Right atrium auricular region (tissue), 2 donors: ENCODE data around the gene TRIM63. TPM values are rescaled to one million over a fixed set of nuclear protein-coding genes. Genes with fewer than 3 reads are reported as not detected.

Experiments used
- DNase-seq: peaks from one replicate; pipeline ENCODE4 v3.0.0-alpha.2; 2019; ENCODE audit warnings: low spot score
- H3K27ac ChIP-seq, 2 donors: fragments of 200-600 bp; sonication (generic); 1 replicate in 1 of 2; 2 replicates in 1 of 2; pipeline ENCODE4 v1.5.1; 2016 to 2019
- H3K27me3 ChIP-seq, 2 donors: fragments of 200-600 bp; sonication (generic); one replicate each; pipeline versions ENCODE4 v1.5.1 to v1.6.0; 2017 to 2019
- H3K36me3 ChIP-seq: fragments of 200-600 bp; sonication (generic); one replicate; pipeline ENCODE4 v1.5.1; 2016
- H3K4me1 ChIP-seq, 2 donors: fragments of 200-600 bp; sonication (generic); one replicate each; pipeline versions ENCODE4 v1.5.1 to v1.6.0; 2017 to 2019
- H3K4me3 ChIP-seq, 2 donors: fragments of 200-600 bp; sonication (generic); 1 replicate in 1 of 2; 2 replicates in 1 of 2; pipeline ENCODE4 v1.5.1; 2017 to 2019; ENCODE audit warnings: mild to moderate bottlenecking in 1 of 2, moderate library complexity in 1 of 2
- H3K9me3 ChIP-seq, 2 donors: fragments of 200-600 bp; sonication (generic); one replicate each; pipeline ENCODE4 v1.5.1; 2019
- total RNA-seq, 2 donors: library from RNA; depleted of rRNA; stranded (reverse); fragments of >200 nt; gene quantifications; one replicate each; pipeline ENCODE4 v1.1.0, GENCODE V29; 2016
- TF ChIP-seq, protein P1 (sequence below), 2 donors: fragments of 200-600 bp; sonication (generic); IDR thresholded peaks; one replicate each; pipeline ENCODE4 v1.5.1; 2019; ENCODE audit warnings: antibody characterized with exemption in 2 of 2

Gene TRIM63
- total RNA-seq, 2 donors from 2014 or later, result 118 to 151 TPM

GRCh38 chr1:26014179-26014578 lies 53.3 kb downstream of the TRIM63 start:
- no peaks in the 10 kb centered on the region for H3K9me3 ChIP-seq
- no peak overlapping the region for H3K27ac ChIP-seq
- TF ChIP-seq, protein P1, sequence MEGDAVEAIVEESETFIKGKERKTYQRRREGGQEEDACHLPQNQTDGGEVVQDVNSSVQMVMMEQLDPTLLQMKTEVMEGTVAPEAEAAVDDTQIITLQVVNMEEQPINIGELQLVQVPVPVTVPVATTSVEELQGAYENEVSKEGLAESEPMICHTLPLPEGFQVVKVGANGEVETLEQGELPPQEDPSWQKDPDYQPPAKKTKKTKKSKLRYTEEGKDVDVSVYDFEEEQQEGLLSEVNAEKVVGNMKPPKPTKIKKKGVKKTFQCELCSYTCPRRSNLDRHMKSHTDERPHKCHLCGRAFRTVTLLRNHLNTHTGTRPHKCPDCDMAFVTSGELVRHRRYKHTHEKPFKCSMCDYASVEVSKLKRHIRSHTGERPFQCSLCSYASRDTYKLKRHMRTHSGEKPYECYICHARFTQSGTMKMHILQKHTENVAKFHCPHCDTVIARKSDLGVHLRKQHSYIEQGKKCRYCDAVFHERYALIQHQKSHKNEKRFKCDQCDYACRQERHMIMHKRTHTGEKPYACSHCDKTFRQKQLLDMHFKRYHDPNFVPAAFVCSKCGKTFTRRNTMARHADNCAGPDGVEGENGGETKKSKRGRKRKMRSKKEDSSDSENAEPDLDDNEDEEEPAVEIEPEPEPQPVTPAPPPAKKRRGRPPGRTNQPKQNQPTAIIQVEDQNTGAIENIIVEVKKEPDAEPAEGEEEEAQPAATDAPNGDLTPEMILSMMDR (IDR thresholded peaks at IDR 0.05), result no peak
- no peak for DNase-seq
- H3K27me3 ChIP-seq, result no peaks in the 10 kb centered on the region
- no peaks in the 10 kb centered on the region for H3K36me3 ChIP-seq
- no peak overlapping the region for H3K4me3 ChIP-seq
- H3K4me1 ChIP-seq, result peaks cover 0 to 17% of the 10 kb centered on the region in 2 donors

- Histone ChIP-seq H3K4me3 (no peak overlapping the region), H3K9me3 (no peaks in the 10 kb centered on the region), H3K36me3 (no peaks in the 10 kb centered on the region), H3K4me1 (peaks cover 0 to 16% of the 10 kb centered on the region in 2 donors), H3K27me3 (no peaks in the 10 kb centered on the region), H3K27ac (no peak overlapping the region)
- TF ChIP-seq, protein P1 (IDR thresholded peaks at IDR 0.05), result no peak
- no peak for DNase-seq
Measured at GRCh38 chr1:26012864-26013263, 54.6 kb downstream of the TRIM63 start.

DNA sequence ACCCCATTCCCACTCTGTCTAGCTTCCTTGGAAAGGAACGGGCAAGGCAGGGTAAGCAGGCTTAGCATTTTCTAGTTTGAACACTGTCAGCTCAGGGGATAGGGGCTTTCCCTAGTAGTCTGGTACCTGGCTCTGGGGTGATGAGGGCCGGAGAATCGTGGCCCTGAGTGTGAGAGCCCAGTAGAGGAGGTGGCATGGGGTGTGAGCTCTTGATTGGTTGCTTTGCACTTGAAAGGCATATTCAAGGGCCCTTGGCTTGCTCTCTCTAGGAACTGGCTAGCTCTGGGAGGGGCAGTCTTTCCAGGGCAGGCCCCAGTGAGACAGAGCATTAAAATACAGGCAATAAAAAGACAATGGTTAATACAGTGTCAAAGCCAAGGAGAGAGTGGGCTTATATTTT lies 56.6 kb downstream of the TRIM63 start:
- no peak overlapping the region for H3K27ac ChIP-seq
- no peaks in the 10 kb centered on the region for H3K9me3 ChIP-seq
- TF ChIP-seq, protein P1 (IDR thresholded peaks at IDR 0.05), result no peak
- no peaks in the 10 kb centered on the region for H3K4me1 ChIP-seq
- no peaks in the 10 kb centered on the region for H3K36me3 ChIP-seq
- H3K27me3 ChIP-seq, result no peaks in the 10 kb centered on the region
- no peak for DNase-seq
- H3K4me3 ChIP-seq, result no peak overlapping the region

DNA sequence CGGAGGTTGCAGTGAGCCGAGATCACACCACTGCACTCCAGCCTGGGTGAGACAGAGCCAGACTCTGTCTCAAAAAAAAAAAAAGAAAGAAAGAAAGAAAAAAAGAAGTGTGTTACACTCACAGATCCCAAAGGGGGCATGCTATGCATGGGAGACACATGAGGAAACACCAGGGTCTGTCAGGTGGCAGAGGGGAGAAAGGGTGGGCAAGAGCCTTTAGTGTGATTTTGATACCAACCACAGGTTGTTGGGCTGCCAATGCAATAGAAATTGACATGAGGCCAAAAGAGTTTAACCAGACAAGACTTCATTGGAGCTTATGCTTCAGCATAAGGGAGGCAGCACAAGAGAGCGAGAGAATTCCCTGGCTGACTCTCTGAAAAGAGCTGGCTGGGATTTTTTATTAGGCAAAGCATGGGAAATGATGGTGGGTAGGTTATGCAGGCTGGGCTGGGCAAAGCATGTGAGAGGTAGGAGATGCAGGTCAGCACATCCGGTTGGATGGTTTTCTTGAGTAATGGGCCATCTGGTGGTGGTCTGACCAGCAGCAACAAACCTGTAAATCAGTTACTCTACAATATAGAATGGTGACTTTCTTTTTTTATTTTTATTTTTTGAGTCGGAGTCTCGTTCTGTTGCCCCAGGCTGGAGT lies 57.5 kb downstream of the TRIM63 start:
- TF ChIP-seq, protein P1 (IDR thresholded peaks at IDR 0.05), result no peak
- Histone ChIP-seq H3K4me3 (no peak overlapping the region), H3K27ac (no peak overlapping the region), H3K4me1 (peaks cover 0 to 5% of the 10 kb centered on the region in 2 donors), H3K36me3 (no peaks in the 10 kb centered on the region), H3K9me3 (no peaks in the 10 kb centered on the region), H3K27me3 (no peaks in the 10 kb centered on the region)
- DNase-seq, result no peak

DNA sequence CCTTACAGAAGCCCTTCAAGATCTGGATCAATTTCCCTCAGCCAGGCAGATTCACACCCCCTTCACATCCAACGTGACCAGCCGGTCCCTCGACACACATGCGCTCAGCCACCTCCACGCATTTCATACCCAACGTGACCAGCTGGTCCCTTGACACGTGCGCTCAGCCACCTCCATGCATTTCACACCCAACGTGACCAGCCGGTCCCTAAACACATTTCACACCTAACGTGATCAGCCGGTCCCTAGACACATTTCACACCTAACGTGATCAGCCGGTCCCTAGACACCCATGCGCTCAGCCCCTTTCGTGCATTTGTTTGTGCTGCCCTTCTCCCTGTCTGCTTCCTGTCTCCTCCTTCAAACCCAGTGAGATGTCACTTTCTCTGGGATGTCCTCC lies 60.7 kb downstream of the TRIM63 start:
- Histone ChIP-seq H3K27ac (no peak overlapping the region), H3K27me3 (no peaks in the 10 kb centered on the region), H3K36me3 (no peaks in the 10 kb centered on the region), H3K4me1 (peaks cover 0 to 5% of the 10 kb centered on the region in 2 donors), H3K9me3 (no peaks in the 10 kb centered on the region), H3K4me3 (no peak overlapping the region)
- DNase-seq, result no peak
- TF ChIP-seq, protein P1 (IDR thresholded peaks at IDR 0.05), result no peak
